ENCODE results near the gene EXOC3L2. TPM values are rescaled to one million over a fixed set of nuclear protein-coding genes. Genes with fewer than 3 reads are reported as not detected.
A peak's percentile ranks its signal among the peaks of the same experiment; 100 is the strongest.

The EXOC3L2 gene
- total RNA-seq, 1 donor: not detected

GRCh38 chr19:45265375-45265774 is 20.2 kb upstream of the EXOC3L2 start:
- TF ChIP-seq CTCF (IDR thresholded peaks at IDR 0.05; ENCODE audit: extremely low read depth, low read depth, low read length): no peak
- no peak overlapping the region for H3K4me2 ChIP-seq (ENCODE audit: insufficient read depth, low read length)
- peaks cover 2% of the 10 kb centered on the region for H3K79me2 ChIP-seq (ENCODE audit: insufficient read depth, low read length)
- no peaks in the 10 kb centered on the region for H3K4me1 ChIP-seq (ENCODE audit: insufficient read depth, low read length)
- no peak overlapping the region for H3K4me3 ChIP-seq (ENCODE audit: insufficient read depth, low read length)
- no peaks in the 10 kb centered on the region for H3K27me3 ChIP-seq (ENCODE audit: insufficient read depth, low read length)
- H3K9me3 ChIP-seq (ENCODE audit: low read depth, low read length): no peaks in the 10 kb centered on the region
- peaks cover 18% of the 10 kb centered on the region for H3K36me3 ChIP-seq (ENCODE audit: insufficient read depth, low read length)
- H3K27ac ChIP-seq (ENCODE audit: low read depth, low read length): no peak overlapping the region
- H4K20me1 ChIP-seq (ENCODE audit: insufficient read depth, low read length): peaks cover 8% of the 10 kb centered on the region
- DNase-seq (ENCODE audit: insufficient read length, low spot score, missing footprints): peak; percentile 49
- no peak overlapping the region for H2AFZ ChIP-seq (ENCODE audit: low read length)

- peaks cover 2% of the 10 kb centered on the region for H3K79me2 ChIP-seq (ENCODE audit: insufficient read depth, low read length)
- H3K36me3 ChIP-seq (ENCODE audit: insufficient read depth, low read length): peaks cover 13% of the 10 kb centered on the region
- no peak for TF ChIP-seq CTCF (IDR thresholded peaks at IDR 0.05; ENCODE audit: extremely low read depth, low read depth, low read length)
- no peak overlapping the region for H3K27ac ChIP-seq (ENCODE audit: low read depth, low read length)
- peaks cover 8% of the 10 kb centered on the region for H4K20me1 ChIP-seq (ENCODE audit: insufficient read depth, low read length)
- H3K9me3 ChIP-seq (ENCODE audit: low read depth, low read length): no peaks in the 10 kb centered on the region
- no peak overlapping the region for H3K4me3 ChIP-seq (ENCODE audit: insufficient read depth, low read length)
- H2AFZ ChIP-seq (ENCODE audit: low read length): no peak overlapping the region
- no peaks in the 10 kb centered on the region for H3K4me1 ChIP-seq (ENCODE audit: insufficient read depth, low read length)
- peak; percentile 73 for DNase-seq (ENCODE audit: insufficient read length, low spot score, missing footprints)
- no peak overlapping the region for H3K4me2 ChIP-seq (ENCODE audit: insufficient read depth, low read length)
- no peaks in the 10 kb centered on the region for H3K27me3 ChIP-seq (ENCODE audit: insufficient read depth, low read length)
Measured at GRCh38 chr19:45264781-45265317, 19.6 kb upstream of the EXOC3L2 start.

GRCh38 chr19:45263013-45263412 is 17.8 kb upstream of the EXOC3L2 start:
- no peak overlapping the region for H3K4me3 ChIP-seq (ENCODE audit: insufficient read depth, low read length)
- H3K9me3 ChIP-seq (ENCODE audit: low read depth, low read length): no peaks in the 10 kb centered on the region
- no peak overlapping the region for H2AFZ ChIP-seq (ENCODE audit: low read length)
- H3K4me2 ChIP-seq (ENCODE audit: insufficient read depth, low read length): no peak overlapping the region
- no peak for TF ChIP-seq CTCF (IDR thresholded peaks at IDR 0.05; ENCODE audit: extremely low read depth, low read depth, low read length)
- peaks cover 8% of the 10 kb centered on the region for H4K20me1 ChIP-seq (ENCODE audit: insufficient read depth, low read length)
- peak; percentile 62 for DNase-seq (ENCODE audit: insufficient read length, low spot score, missing footprints)
- no peaks in the 10 kb centered on the region for H3K4me1 ChIP-seq (ENCODE audit: insufficient read depth, low read length)
- peaks cover 13% of the 10 kb centered on the region for H3K36me3 ChIP-seq (ENCODE audit: insufficient read depth, low read length)
- H3K27ac ChIP-seq (ENCODE audit: low read depth, low read length): no peak overlapping the region
- H3K79me2 ChIP-seq (ENCODE audit: insufficient read depth, low read length): peaks cover 11% of the 10 kb centered on the region
- no peaks in the 10 kb centered on the region for H3K27me3 ChIP-seq (ENCODE audit: insufficient read depth, low read length)

GRCh38 chr19:45262570-45262969 is 17.4 kb upstream of the EXOC3L2 start:
- peaks cover 11% of the 10 kb centered on the region for H3K79me2 ChIP-seq (ENCODE audit: insufficient read depth, low read length)
- no peak for DNase-seq (ENCODE audit: insufficient read length, low spot score, missing footprints)
- H3K27ac ChIP-seq (ENCODE audit: low read depth, low read length): no peak overlapping the region
- no peaks in the 10 kb centered on the region for H3K4me1 ChIP-seq (ENCODE audit: insufficient read depth, low read length)
- no peak overlapping the region for H3K4me3 ChIP-seq (ENCODE audit: insufficient read depth, low read length)
- H4K20me1 ChIP-seq (ENCODE audit: insufficient read depth, low read length): peaks cover 8% of the 10 kb centered on the region
- no peak overlapping the region for H3K4me2 ChIP-seq (ENCODE audit: insufficient read depth, low read length)
- H3K36me3 ChIP-seq (ENCODE audit: insufficient read depth, low read length): peaks cover 12% of the 10 kb centered on the region
- no peaks in the 10 kb centered on the region for H3K9me3 ChIP-seq (ENCODE audit: low read depth, low read length)
- H2AFZ ChIP-seq (ENCODE audit: low read length): no peak overlapping the region
- H3K27me3 ChIP-seq (ENCODE audit: insufficient read depth, low read length): no peaks in the 10 kb centered on the region
- TF ChIP-seq CTCF (IDR thresholded peaks at IDR 0.05; ENCODE audit: extremely low read depth, low read depth, low read length): no peak
